ENCODE measurements around the gene IFNGR2. TPM values are rescaled to one million over a fixed set of nuclear protein-coding genes. Genes with fewer than 3 reads are reported as not detected.

The IFNGR2 gene
- total and polyA plus RNA-seq, 2 donors (not counting 3 experiments of a cell fraction or from before 2014, with no cell fraction given), result 44.2 to 46.1 TPM

- no peaks in the 10 kb centered on the region for H3K9me3 ChIP-seq (replicated peaks; ENCODE audit: control insufficient read depth, insufficient read depth, low read length)
- no peak for TF ChIP-seq EZH2 (IDR thresholded peaks at IDR 0.05; ENCODE audit: borderline replicate concordance, low read depth, low read length, severe bottlenecking)
- TF ChIP-seq MYC (IDR thresholded peaks at IDR 0.05; ENCODE audit: low read depth, low read length), result no peak
- no peak for TF ChIP-seq CTCF (IDR thresholded peaks at IDR 0.05; ENCODE audit: extremely low read depth in 1 of 2, insufficient read depth in 1 of 2, low read depth in 1 of 2, low read length in 2 of 2)
- TF ChIP-seq GATA2 (IDR thresholded peaks at IDR 0.05; ENCODE audit: insufficient read depth, insufficient read length, low read depth, low read length), result no peak
- TF ChIP-seq MAX (IDR thresholded peaks at IDR 0.05; ENCODE audit: insufficient read depth, insufficient read length), result no peak
- no peak for TF ChIP-seq POLR2AphosphoS5 (IDR thresholded peaks at IDR 0.05; ENCODE audit: insufficient read depth, low read depth, low read length)
- no peak for TF ChIP-seq FOS (IDR thresholded peaks at IDR 0.05; ENCODE audit: borderline replicate concordance, insufficient read depth, low read length)
- no peak for TF ChIP-seq JUN (IDR thresholded peaks at IDR 0.05; ENCODE audit: borderline replicate concordance, insufficient read depth, insufficient read length, low read depth)
- no peak for TF ChIP-seq POLR2A (IDR thresholded peaks at IDR 0.05; ENCODE audit: low read depth, low read length)
- intact Hi-C loops (cut with micrococcal nuclease) (no loop called here), dilution Hi-C loops (cut with MboI; ENCODE audit: extremely low pct_ligation_motif_present, low sequenced_read_pairs) (no loop called here)
- no peaks in the 10 kb centered on the region for H3K79me2 ChIP-seq (ENCODE audit: control insufficient read depth, insufficient read depth, low read length)
- ChIA-PET POLR2A (no interaction called here), CTCF (interaction anchor here (0.7 to 6.7 kb wide), 6 partner anchors 78 to 448 kb away, joined by 3 to 67 read pairs (median 4); no protein-coding TSS in a partner anchor)
- H3K4me1 ChIP-seq (ENCODE audit: control insufficient read depth, extremely low read depth, insufficient read depth, low read length), result no peaks in the 10 kb centered on the region
- no peaks in the 10 kb centered on the region for H3K9me1 ChIP-seq (replicated peaks; ENCODE audit: control insufficient read depth, extremely low read depth, insufficient read depth, low read length)
- H2AFZ ChIP-seq (ENCODE audit: low read depth, low read length), result no peak overlapping the region
- no peak overlapping the region for H3K27ac ChIP-seq (ENCODE audit: insufficient read depth, low read depth, low read length)
- no peak overlapping the region for H3K4me2 ChIP-seq (ENCODE audit: insufficient read depth, low read length)
- DNase-seq (ENCODE audit: low read depth, low spot score) (no peak), FAIRE-seq (no peak)
- H3K27me3 ChIP-seq (ENCODE audit: control insufficient read depth in 2 of 2, insufficient read depth in 2 of 2, low read length in 2 of 2), result no peaks in the 10 kb centered on the region
- no peaks in the 10 kb centered on the region for H4K20me1 ChIP-seq (replicated peaks; ENCODE audit: control insufficient read depth, extremely low read depth, insufficient read depth, low read length)
- no TSS peak for BruUV-seq (replicated peaks)
- no peak overlapping the region for H3K9ac ChIP-seq (replicated peaks; ENCODE audit: extremely low read depth, insufficient read depth, low read length)
- peaks cover 5% of the 10 kb centered on the region in 2 experiments for H3K36me3 ChIP-seq (ENCODE audit: control insufficient read depth in 2 of 2, extremely low read depth in 1 of 2, insufficient read depth in 2 of 2, low read length in 2 of 2)
- no peak overlapping the region for H3K4me3 ChIP-seq (replicated peaks in 1 of 3; ENCODE audit: insufficient read depth in 1 of 3, low read depth in 1 of 3, low read length in 3 of 3)
Observed at GRCh38 chr21:33441489-33442477, 38.6 kb downstream of the IFNGR2 start.

Data from endothelial cell of umbilical vein (primary cell).